Measurements from ENCODE around the gene LPCAT2. TPM values are rescaled to one million over a fixed set of nuclear protein-coding genes. Genes with fewer than 3 reads are reported as not detected.

LPCAT2 gene
- total RNA-seq, 1 donor from 2014 or later = 18.9 TPM

DNA sequence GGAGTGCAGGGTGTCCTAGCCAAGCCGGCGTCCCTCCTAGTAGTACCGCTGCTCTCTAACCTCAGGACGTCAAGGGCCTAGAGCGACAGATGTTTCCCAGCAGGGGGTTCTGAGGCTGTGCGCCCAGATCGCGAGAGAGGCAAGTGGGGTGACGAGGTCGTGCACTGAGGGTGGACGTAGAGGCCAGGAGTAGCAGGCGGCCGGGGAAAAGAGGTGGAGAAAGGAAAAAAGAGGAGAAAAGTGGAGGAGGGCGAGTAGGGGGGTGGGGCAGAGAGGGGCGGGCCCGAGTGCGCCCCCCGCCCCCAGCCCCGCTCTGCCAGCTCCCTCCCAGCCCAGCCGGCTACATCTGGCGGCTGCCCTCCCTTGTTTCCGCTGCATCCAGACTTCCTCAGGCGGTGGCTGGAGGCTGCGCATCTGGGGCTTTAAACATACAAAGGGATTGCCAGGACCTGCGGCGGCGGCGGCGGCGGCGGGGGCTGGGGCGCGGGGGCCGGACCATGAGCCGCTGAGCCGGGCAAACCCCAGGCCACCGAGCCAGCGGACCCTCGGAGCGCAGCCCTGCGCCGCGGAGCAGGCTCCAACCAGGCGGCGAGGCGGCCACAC is 29.9 kb upstream of the LPCAT2 start, which contains the start of gene MMP2:
Gene MMP2 (plus strand): TSS at position 372 of the 603 bp plus-strand sequence. CDS start 282 bp downstream, outside the sequence.
- no peak for TF ChIP-seq CTCF (conservative IDR thresholded peaks at IDR 0.05)
- peaks cover 68% of the 10 kb centered on the region for H3K27me3 Mint-ChIP-seq
- peak within 1 kb of the TSS; percentile 71 for H3K27ac Mint-ChIP-seq
- H3K4me3 Mint-ChIP-seq = peak within 1 kb of the TSS; percentile 94
- no peaks in the 10 kb centered on the region for H3K9me3 Mint-ChIP-seq
- peak; percentile 80 for DNase-seq (ENCODE audit: extremely low spot score, unreplicated experiment)
- H3K4me1 Mint-ChIP-seq (ENCODE audit: unreplicated experiment) = peaks cover 18% of the 10 kb centered on the region
- H3K36me3 Mint-ChIP-seq = peaks cover 4% of the 10 kb centered on the region

- Mint-ChIP-seq H3K4me1 (ENCODE audit: unreplicated experiment) (peaks cover 18% of the 10 kb centered on the region), H3K36me3 (peaks cover 6% of the 10 kb centered on the region), H3K27ac (peak overlapping the region; percentile 71), H3K4me3 (peak overlapping the region; percentile 94), H3K27me3 (peaks cover 61% of the 10 kb centered on the region), H3K9me3 (no peaks in the 10 kb centered on the region)
- TF ChIP-seq CTCF (conservative IDR thresholded peaks at IDR 0.05) = no peak
- no peak for DNase-seq (ENCODE audit: extremely low spot score, unreplicated experiment)
These were observed 29.3 kb upstream of the LPCAT2 start for GRCh38 chr16:55479430-55480140.

- H3K4me3 Mint-ChIP-seq = peak overlapping the region; percentile 94
- H3K27ac Mint-ChIP-seq = no peak overlapping the region
- TF ChIP-seq CTCF (conservative IDR thresholded peaks at IDR 0.05) = no peak
- H3K27me3 Mint-ChIP-seq = peaks cover 58% of the 10 kb centered on the region
- no peaks in the 10 kb centered on the region for H3K9me3 Mint-ChIP-seq
- DNase-seq (ENCODE audit: extremely low spot score, unreplicated experiment) = no peak
- H3K36me3 Mint-ChIP-seq = peaks cover 11% of the 10 kb centered on the region
- H3K4me1 Mint-ChIP-seq (ENCODE audit: unreplicated experiment) = peaks cover 18% of the 10 kb centered on the region
These were observed 28.6 kb upstream of the LPCAT2 start for GRCh38 chr16:55480228-55480655.

DNA sequence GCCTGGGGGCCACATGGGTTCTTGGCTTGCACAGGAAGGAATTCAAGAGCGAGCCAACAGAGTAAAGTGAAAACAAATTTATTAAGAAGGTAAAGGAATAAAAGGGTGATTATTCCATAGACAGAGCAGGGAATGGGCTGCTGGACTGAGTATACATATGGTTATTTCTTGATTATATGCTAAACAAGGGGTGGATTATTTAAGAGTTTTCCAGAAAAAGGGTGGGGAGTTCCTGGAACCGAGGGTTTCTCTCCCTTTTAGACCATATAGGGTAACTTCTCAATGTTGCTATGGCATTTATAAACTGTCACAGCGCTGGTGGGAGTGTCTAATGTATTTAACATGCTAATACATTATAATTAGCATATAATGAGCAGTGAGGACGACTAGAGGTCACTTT is 27.8 kb upstream of the LPCAT2 start:
- Mint-ChIP-seq H3K9me3 (no peaks in the 10 kb centered on the region), H3K4me3 (peak overlapping the region; percentile 94), H3K27ac (no peak overlapping the region), H3K4me1 (ENCODE audit: unreplicated experiment) (peaks cover 18% of the 10 kb centered on the region), H3K36me3 (peaks cover 16% of the 10 kb centered on the region), H3K27me3 (peaks cover 50% of the 10 kb centered on the region)
- TF ChIP-seq CTCF (conservative IDR thresholded peaks at IDR 0.05) = no peak
- DNase-seq (ENCODE audit: extremely low spot score, unreplicated experiment) = no peak

- Mint-ChIP-seq H3K27me3 (peaks cover 48% of the 10 kb centered on the region), H3K9me3 (no peaks in the 10 kb centered on the region), H3K27ac (no peak overlapping the region), H3K4me3 (no peak overlapping the region), H3K36me3 (peaks cover 25% of the 10 kb centered on the region), H3K4me1 (ENCODE audit: unreplicated experiment) (peaks cover 18% of the 10 kb centered on the region)
- no peak for TF ChIP-seq CTCF (conservative IDR thresholded peaks at IDR 0.05)
- no peak for DNase-seq (ENCODE audit: extremely low spot score, unreplicated experiment)
These were observed 26.8 kb upstream of the LPCAT2 start for GRCh38 chr16:55482056-55482455.

Measured in type B pancreatic cell (in vitro differentiated cells).